ENCODE measurements around the gene COA8.

The COA8 gene

GRCh38 chr14:103550451-103551337 is 12.1 kb upstream of the COA8 start:
- DNase-seq, result no peak

DNA sequence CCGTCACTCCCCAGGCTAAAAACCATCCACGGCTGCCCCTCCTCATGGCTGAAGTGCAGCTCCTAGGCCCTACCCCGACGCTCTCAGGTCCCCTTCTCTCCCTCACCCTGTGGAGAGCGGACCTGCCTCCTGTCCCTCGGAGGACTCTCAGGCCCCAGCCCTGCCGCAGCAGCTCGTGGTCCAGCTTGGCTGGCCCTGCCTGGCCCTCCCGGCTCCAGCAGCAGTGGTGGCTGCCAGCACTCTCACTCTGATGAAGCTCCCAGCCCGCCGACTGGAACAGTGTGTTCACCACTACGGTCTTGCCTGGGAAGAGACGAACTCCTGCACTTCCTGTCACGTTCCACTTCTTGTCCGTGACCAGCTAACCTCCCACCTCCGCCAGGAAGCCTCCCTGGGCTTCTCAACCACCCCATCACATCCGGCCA is 11.4 kb upstream of the COA8 start:
- no peak for DNase-seq

- no peak for DNase-seq
These were observed 10.5 kb upstream of the COA8 start for GRCh38 chr14:103552011-103552845.

GRCh38 chr14:103552846-103553210 is 9.9 kb upstream of the COA8 start:
- no peak for DNase-seq

DNA sequence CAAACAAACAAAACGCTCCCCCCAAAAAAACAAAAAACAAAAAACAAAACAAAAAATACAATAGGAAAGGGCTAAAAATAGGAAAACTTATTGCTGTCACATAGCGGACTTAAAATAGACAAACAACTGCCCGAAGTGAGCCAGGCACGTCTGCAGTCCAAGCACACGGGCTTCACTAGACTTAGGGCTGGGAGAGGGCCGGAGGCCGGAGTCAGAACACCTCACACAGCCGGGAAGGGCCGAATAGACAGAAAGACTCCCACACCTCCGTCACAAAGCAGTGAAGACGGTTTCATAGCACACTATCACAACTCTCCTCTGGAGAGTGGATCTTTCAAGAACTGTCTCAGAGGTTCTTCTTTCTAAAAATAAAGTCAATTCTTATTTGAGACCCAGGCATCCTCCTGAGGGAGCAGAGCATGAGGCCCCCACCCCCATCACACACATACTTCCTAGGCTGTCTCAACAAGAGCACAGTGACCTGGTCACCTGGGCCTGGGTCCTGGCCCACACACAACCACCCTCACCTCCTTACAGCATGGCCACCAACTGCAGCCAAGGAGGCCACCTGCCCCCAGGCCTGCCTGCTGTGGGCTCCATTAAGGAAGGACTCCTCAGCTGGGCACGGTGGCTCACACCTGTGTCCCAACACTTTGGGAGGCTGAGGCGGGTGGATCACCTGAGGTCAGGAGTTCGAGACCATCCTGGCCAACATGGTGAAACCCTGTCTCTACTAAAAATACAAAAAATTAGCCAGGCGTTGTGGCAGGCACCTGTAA is 7.0 kb upstream of the COA8 start:
- no peak for DNase-seq

GRCh38 chr14:103556946-103557758 is 5.6 kb upstream of the COA8 start:
- DNase-seq, result no peak

DNA sequence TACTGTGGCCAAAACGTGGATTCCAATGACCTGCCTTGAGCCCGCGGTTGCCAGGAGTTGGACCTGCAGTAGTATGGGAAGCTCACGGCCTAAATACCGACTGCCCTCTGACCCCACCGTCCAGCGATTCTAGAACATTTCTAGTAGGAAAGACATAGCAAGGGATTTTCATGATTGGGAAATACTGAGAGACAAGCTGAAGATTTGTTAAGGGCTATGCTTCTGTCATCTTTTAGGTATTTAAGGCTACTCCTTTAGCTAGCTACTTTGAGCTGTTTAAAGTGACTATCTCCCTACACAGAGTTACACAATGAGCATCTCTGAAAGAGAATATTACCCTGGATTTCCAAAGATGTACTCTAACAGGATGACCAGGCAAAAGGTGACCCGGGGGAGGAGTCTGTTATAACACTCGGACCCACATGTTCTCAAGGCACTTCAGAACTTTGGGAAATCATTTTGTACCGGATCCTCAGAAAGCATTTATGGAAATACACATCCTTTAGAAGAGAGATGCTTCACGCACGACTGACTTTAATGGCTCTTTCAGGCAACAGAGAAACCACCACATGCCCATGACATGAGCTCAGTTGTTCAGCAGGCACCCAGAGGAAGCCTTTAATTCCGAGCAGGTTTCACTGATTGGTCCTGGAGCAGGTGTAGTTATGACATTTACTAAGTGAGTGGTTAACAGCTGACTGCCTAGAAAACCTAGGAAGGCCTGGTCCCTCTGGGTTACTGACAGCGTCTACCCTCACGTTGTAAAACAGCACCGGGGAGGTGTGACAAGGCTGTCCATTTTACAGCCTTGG is 4.5 kb upstream of the COA8 start:
- no peak for DNase-seq

- no peak for DNase-seq
These were observed 3.0 kb upstream of the COA8 start for GRCh38 chr14:103559766-103560165.

DNA sequence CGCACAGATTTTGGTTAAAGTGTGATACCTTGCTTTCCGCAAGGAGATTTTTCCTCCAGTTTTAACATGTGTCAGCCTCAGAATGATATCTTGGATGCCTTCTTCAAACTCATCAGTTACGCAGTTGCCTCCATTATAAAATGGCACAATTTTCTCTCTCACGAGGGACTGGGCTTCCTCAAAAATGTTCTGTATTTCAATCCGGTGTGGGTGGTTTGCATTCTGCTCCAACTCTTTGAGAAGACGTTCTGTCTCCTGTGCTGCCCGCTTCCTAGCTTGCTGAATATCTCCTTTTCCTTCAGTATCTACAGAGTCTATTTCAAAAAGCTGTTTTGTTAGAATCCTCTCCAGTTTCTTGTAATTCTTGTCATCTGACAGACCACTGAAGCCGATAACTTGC is 2.1 kb upstream of the COA8 start:
- no peak for DNase-seq

DNA sequence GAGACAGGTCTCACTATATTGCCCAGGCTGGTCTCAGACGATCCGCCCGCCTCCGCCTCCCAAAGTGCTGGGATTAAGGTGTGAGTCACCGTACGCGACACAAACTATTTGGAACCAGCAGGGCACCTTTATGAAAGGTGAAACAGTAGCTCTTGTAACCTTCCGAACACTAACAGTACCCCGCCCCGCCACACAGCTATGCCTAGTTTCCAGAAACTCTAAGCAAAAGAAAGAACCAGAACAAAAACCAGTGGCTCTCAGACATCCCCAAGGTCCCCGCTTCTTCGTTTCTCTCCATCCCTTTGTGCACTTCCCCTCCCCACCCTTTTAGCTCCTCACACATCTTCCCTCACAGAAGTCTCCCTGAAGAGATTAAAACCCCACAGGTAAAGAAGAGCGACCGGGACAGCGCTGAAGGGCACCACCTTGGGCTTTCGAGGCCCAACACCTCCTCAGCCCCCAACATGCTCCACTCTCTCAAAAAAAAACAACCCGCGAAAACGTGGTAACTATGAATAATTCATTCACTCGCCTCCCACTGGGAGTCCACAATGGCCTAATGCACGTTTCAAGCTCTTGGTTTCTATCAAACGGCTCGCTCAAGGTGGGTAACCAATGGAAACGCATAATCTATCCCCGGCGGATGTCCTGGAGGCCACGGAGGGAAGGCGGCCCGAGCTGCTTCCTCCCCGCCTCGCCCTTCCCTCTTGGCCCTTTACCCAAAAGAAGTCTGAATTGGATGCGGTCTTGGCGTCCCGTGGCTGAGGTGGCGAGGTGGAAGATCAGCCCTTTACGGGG is 1.2 kb upstream of the COA8 start:
- peak; percentile 43 to 74 for DNase-seq

DNA sequence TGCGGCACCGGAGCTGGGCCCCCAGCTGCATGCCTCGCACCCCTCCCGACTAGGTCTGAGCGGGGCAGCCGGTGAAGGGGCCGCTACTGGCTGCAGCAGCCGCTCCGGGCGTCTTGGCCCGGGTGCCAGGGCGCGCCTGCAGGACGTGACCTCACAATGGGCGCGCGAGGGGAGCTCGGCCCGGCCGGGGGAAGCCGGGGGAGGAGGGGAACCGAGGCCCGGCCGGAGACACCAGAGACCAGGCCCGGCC is 656 bp upstream of the COA8 start:
- peak in 1 of 2 experiments; percentile 66 for DNase-seq

GRCh38 chr14:103563226-103563620 is 463 bp downstream of the COA8 start:
- no peak for DNase-seq

- DNase-seq, result no peak
These were observed 1.2 kb downstream of the COA8 start for GRCh38 chr14:103563844-103564505.

DNA sequence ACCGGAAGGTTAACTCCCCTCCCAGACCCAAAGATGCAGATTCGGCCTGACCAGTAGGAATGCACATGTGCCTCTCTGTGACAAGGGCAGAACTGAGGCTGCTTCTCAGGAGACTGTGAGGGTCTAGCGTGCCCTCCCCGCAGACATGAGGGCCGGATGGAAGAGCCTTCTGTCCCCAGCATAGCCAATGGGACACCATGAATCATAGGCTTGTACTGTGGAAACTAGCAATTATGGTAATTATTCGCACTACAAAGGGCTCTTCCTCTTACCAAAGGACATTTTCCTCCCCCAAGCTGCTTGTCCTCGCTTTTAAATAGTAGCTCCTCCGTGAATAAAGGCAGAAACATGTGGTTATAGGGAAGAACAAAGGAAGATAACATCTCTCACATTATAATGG is 6.2 kb downstream of the COA8 start:
- no peak for DNase-seq

- no peak for DNase-seq
These were observed 6.6 kb downstream of the COA8 start for GRCh38 chr14:103569408-103569807.

DNA sequence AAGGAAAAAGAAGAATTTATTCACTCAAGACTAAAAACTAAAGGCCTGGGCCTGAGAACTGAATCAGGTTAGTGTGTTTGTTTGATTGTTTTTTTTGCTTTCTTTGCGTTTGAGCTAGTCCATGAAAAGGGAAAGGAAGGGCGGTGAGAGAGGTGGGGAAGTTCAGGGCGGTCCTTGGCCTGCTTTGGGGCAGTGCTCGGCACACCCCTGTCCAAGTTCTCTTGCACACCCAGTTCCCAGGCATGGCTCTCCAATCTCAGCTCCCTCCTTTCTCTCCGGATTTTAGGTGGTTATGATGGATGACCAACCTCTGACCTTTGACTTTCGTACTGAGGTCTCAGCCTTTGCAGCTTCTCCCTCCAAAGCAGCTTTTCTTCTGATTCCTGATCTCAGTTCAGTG is 11.3 kb downstream of the COA8 start:
- no peak for DNase-seq

- DNase-seq, result no peak
These were observed 12.0 kb downstream of the COA8 start for GRCh38 chr14:103574707-103575285.

DNA sequence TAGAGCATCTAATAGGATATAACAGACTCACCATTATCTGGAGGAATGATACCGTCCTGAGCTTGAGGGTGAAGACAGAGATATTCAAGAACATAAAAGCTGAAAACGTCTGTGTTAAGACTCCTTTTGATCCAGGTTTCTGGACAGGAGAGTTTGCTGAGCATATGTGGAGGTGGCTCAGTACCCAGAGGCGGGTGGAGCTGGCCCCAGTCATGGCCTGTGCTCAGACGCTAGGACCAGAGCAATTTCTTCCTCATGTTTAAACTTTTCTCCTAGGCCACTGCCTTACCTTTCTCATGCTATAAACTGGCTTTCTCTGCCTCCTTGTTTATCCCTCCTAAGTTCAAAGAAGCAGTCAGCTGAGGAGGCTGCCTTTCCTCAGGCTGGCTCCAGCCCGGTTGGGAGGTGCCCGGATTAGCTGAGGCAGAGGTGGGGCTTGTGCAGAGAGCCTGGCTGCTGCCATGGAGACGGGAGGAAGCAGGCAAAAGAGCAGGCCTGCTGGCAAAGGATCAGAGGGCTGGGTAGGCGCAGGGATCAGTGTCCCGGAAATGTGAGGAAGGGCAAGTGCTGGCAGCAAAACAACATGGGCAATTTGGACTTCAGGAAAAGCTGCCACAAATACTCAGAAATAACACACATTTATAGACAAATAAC is 13.7 kb downstream of the COA8 start:
- no peak for DNase-seq

- no peak for DNase-seq
These were observed 15.8 kb downstream of the COA8 start for GRCh38 chr14:103578401-103579075.

All from activated T-cell treated with anti-CD3 and anti-CD28 coated beads, Interleukin-2, amount 50 U/mL, for 48 hours (primary cell).